Skeletal muscle tissue (tissue), 4 donors: ENCODE results near the gene ASMT. TPM values are rescaled to one million over a fixed set of nuclear protein-coding genes. Genes with fewer than 3 reads are reported as not detected.
"Not testable (repeated sequence)": the region's sequence is repeated elsewhere in the genome, so short reads cannot be mapped to it uniquely, and the experiment has no call there.

ENCODE experiments used
- H3K27ac ChIP-seq: one replicate; pipeline ENCODE4 v1.7.0; 2013; ENCODE audit warnings: mild to moderate bottlenecking, low read depth, low read length, inconsistent platforms
- H3K27me3 ChIP-seq, 3 donors: one replicate each; pipeline ENCODE4 v1.7.0; 2013; ENCODE audit warnings: low read length in 3 of 3; ENCODE audit not compliant: control insufficient read depth in 3 of 3, insufficient read depth in 3 of 3
- H3K36me3 ChIP-seq, 3 donors: one replicate each; pipeline ENCODE4 v1.7.0; 2013; ENCODE audit warnings: low read length in 3 of 3; ENCODE audit not compliant: control insufficient read depth in 3 of 3, insufficient read depth in 3 of 3
- H3K4me1 ChIP-seq, 3 donors: one replicate each; pipeline ENCODE4 v1.7.0; 2013; ENCODE audit warnings: low read length in 3 of 3, mild to moderate bottlenecking in 3 of 3; ENCODE audit not compliant: control insufficient read depth in 3 of 3, insufficient read depth in 3 of 3
- H3K4me3 ChIP-seq, 3 donors: one replicate each; pipeline ENCODE4 v1.7.0; 2013; ENCODE audit warnings: low read length in 3 of 3
- H3K9ac ChIP-seq, 3 donors: one replicate each; pipeline ENCODE4 v1.7.0; 2013; ENCODE audit warnings: low read length in 3 of 3, mild to moderate bottlenecking in 3 of 3, moderate library complexity in 2 of 3, low read depth in 1 of 3
- H3K9me3 ChIP-seq, 3 donors: one replicate each; pipeline ENCODE4 v1.7.0; 2013; ENCODE audit warnings: low read length in 3 of 3; ENCODE audit not compliant: control insufficient read depth in 3 of 3
- total RNA-seq: library from RNA; depleted of rRNA; stranded (reverse); fragments of >200 nt; gene quantifications from one replicate; pipeline ENCODE4 v1.2.3, GENCODE V29; 2014
- donor health status: Osteomylitis.

Gene ASMT, protein sequence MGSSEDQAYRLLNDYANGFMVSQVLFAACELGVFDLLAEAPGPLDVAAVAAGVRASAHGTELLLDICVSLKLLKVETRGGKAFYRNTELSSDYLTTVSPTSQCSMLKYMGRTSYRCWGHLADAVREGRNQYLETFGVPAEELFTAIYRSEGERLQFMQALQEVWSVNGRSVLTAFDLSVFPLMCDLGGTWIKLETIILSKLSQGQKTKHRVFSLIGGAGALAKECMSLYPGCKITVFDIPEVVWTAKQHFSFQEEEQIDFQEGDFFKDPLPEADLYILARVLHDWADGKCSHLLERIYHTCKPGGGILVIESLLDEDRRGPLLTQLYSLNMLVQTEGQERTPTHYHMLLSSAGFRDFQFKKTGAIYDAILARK
- total RNA-seq: not detected

DNA sequence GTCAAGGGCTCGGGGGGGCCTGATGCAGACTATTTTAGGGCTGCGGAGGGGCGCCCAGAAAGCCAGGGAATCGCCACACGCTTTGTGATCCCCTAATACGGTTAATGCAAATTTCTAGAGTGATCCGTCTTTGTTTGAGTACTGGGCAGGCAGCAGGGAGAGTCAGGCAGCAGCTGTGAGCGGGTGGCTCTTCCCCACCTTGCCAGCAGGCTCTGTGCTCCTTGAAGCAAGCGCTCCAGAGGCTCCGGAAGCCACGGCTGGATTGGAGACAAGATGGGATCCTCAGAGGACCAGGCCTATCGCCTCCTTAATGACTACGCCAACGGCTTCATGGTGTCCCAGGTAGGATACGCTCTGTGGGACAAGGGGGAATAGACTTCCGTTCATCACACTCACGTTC lies at the start of gene ASMT:
Gene ASMT (plus strand): TSS at position 133 of the 400 bp plus-strand sequence. CDS start 141 bp downstream, at position 274.
- Histone ChIP-seq H3K36me3 (no peaks in the 10 kb centered on the region), H3K9me3 (no peaks in the 10 kb centered on the region), H3K9ac (no peak within 1 kb of the TSS), H3K4me3 (no peak within 1 kb of the TSS), H3K27ac (no peak within 1 kb of the TSS), H3K4me1 (no peaks in the 10 kb centered on the region), H3K27me3 (no peaks in the 10 kb centered on the region)

DNA sequence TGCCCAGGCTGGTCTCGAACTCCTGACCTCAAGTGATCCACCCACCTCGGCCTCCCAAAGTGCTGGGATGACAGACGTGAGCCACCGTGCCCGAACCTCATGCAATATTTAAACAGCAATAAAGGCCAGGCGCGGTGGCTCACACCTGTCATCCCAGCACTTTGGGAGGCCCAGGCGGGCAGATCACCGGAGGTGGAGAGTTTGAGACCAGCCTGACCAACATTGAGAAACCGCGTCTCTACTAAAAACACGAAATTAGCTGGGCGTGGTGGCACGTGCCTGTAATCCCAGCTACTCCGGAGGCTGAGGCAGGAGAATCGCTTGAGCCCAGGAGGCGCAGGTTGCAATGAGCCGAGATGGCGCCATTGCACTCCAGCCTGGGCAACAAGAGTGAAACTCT lies 40.7 kb upstream of the ASMT start:
- H3K36me3 ChIP-seq, H3K9me3 ChIP-seq, H3K27ac ChIP-seq, H3K9ac ChIP-seq, H3K4me3 ChIP-seq, H3K4me1 ChIP-seq, H3K27me3 ChIP-seq: not testable (repeated sequence)

DNA sequence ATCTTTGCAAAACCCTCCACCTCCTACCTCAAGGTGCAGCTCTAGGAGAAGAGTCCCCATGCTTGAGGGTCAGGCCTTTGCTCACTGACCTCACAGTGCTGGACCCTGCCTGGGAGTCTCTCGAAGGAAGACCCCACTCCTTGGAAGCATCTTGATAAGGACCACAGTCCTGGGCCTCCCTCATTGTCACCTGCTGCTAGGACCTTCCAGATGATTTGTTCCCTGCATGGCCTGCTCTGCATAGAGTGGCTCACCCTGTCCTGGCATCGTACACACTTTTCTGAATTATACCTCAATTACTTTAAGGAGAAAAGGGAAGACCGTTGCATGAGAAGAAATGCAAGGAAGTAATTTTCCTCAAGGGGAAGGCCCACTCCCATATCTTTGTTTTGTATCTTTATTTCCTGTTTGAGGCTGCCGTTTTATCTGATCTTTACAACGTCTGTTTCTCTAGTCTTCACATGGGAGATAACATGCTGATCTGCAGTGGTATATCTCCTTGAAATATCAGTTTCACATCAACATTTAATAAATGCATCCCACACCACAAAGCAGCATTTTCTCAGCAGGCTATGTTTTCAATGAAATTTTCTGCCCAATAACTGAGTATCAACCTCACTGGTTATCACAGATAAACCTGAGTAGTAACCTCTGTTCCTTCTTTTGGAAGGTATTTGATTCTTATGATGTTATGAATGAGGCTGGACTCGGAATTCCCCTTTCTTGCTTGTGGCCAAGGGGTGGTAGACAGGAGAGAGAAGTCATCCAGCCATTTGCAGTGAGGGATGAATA lies 38.5 kb upstream of the ASMT start:
- Histone ChIP-seq H3K27ac (no peak overlapping the region), H3K9me3 (no peaks in the 10 kb centered on the region), H3K4me1 (no peaks in the 10 kb centered on the region), H3K9ac (no peak overlapping the region), H3K4me3 (no peak overlapping the region), H3K36me3 (no peaks in the 10 kb centered on the region), H3K27me3 (peaks cover 0 to 2% (median 0%) of the 10 kb centered on the region in 3 donors)

DNA sequence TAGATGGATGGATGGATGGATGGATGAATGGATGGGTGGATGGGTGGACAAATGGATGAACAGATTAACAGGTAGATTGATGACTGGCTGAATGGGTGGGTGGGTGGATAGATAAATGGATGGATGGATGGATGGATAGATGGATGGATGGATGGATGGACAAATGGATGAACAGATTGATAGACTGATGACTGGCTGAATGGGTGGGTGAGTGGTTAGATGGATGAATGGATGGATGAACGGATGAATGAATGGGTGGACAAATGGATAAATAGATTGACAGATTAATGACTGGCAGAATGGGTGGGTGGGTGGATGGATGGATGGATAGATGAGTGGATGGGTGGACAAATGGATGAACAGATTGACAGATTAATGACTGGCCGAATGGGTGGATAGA lies 37.0 kb upstream of the ASMT start:
- H3K4me3 ChIP-seq: no peak overlapping the region
- no peaks in the 10 kb centered on the region for H3K4me1 ChIP-seq
- H3K27me3 ChIP-seq: no peaks in the 10 kb centered on the region
- no peak overlapping the region for H3K9ac ChIP-seq
- no peaks in the 10 kb centered on the region for H3K36me3 ChIP-seq
- no peak overlapping the region for H3K27ac ChIP-seq
- no peaks in the 10 kb centered on the region for H3K9me3 ChIP-seq

DNA sequence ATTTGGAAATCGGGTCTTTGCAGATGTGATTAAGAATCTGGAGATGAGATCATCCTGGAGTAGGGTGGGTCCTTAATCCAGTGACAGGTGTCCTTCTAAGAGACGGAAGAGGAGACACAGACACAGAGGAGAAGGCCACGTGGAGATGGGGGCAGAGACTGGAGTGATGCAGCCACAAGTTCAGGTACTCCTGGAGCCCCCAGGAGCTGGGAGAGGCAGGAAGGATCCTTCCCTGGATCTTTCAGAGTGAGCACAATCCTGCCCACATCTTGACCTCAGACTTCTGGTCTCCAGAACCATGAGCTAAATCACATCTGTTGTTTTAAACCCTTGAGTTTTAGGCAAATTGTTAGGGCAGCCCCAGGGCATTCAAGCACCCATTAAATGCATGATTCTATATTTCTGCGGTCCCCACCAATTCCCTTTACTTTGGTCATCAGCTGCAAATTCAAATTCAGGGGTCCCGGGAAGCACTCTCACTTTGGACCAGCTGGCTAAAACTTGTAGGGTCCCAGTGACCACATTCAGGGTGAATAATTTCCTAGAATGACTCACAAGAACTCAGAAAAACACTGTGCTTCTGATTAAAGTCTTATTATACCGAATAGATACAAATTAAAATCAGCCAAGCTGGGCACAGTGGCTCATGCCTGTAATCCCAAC lies 36.2 kb upstream of the ASMT start:
- H3K9me3 ChIP-seq: no peaks in the 10 kb centered on the region
- H3K9ac ChIP-seq: no peak overlapping the region
- no peaks in the 10 kb centered on the region for H3K4me1 ChIP-seq
- no peak overlapping the region for H3K4me3 ChIP-seq
- H3K27ac ChIP-seq: no peak overlapping the region
- H3K27me3 ChIP-seq: peaks cover 0 to 3% (median 0%) of the 10 kb centered on the region in 3 donors
- no peaks in the 10 kb centered on the region for H3K36me3 ChIP-seq

DNA sequence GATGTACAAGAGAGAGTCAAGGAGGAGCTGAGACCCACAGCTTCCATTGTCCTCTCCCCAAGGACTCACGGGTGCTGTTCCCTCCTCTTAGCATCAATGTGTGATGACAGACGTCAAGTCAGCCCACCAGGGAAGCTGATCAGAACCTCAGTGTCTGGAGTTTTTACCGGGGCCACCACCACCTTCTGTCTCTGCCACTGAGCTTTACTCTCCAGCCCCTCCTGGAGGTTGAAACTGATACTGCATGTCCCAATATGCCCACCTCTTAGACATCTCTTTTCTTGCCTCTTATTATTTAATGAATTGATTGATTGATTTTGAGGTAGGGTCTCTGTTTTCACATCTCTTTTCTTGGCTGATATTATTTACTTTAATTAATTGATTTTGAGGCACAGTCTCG lies 33.7 kb upstream of the ASMT start:
- H3K36me3 ChIP-seq: no peaks in the 10 kb centered on the region
- no peak overlapping the region for H3K9ac ChIP-seq
- no peak overlapping the region for H3K27ac ChIP-seq
- no peak overlapping the region for H3K4me3 ChIP-seq
- no peaks in the 10 kb centered on the region for H3K4me1 ChIP-seq
- no peaks in the 10 kb centered on the region for H3K9me3 ChIP-seq
- peaks cover 0 to 3% (median 0%) of the 10 kb centered on the region in 3 donors for H3K27me3 ChIP-seq

DNA sequence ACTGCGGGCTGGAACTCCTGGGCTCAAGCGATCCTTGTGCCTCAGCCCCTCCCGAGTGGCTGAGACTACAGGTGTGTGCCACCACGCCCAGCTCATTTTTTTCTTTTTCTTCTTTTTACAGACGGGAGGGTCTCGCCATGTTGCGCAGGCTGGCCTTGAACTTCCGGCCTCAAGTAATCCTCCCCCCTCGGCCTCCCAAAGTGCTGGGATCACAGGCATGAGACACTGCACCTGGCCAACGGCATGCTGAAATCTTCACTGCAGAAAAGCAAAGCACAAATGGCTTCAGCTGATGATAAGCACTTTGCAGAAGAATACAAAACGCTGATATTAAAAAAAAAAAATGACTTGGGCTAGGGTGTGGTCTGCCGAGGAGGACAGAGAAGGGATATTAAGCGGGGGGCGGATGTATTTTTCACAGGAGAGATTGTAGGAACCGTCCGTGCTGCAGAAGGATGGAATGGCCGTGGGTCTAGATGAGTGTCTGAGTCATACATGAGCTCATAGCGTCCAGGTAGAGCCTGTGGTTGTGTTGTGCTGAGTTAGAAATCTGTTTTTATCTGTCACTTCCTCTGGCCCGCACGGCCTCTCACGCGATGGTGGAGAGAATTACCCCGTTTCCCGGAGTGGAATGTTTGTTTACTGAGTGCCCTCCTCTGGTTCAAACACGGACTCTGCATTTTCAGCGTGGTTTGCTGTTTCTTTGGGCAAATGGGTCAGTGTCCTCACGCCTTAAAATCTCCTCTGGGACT lies 32.0 kb upstream of the ASMT start:
- no peaks in the 10 kb centered on the region for H3K4me1 ChIP-seq
- no peaks in the 10 kb centered on the region for H3K9me3 ChIP-seq
- no peaks in the 10 kb centered on the region for H3K36me3 ChIP-seq
- no peak overlapping the region for H3K4me3 ChIP-seq
- H3K27me3 ChIP-seq: peaks cover 0 to 3% (median 0%) of the 10 kb centered on the region in 3 donors
- no peak overlapping the region for H3K9ac ChIP-seq
- H3K27ac ChIP-seq: no peak overlapping the region

DNA sequence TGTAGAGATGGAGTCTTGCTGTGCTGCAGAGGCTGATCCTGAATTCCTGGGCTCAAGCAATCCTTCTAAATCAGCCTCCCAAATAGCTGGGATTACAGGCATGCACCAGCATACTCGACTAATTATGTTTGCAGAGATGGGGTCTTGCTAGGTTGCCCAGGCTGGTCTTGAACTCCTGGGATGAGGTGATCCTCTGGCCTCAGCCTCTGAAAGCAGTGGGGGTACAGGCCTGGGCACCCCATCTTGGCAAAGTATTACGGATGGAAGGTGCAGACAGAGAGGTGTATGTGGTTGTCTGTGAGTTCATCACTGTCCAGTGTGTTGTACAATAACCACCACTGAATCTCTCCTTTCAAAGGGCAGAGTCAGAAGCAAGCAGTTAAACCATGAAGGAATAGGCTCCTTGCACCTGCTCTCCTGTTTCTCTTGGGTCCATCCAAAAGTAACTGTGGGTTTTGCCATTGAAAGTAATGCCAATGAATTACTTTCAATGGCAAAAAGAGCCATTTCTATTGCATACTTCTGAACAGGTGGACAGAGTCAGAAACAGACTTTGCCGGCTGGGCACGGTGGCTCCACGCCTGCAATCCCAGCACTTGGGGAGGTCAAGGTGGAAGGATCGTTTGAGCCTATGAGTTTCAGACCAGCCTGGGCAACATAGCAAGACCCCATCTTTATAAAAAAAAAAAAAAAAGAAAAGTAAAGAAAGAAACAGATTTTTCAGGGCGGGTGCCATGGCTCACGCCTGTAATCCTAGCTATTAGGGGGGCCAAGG lies 30.4 kb upstream of the ASMT start:
- H3K9me3 ChIP-seq: no peaks in the 10 kb centered on the region
- peaks cover 0 to 3% (median 0%) of the 10 kb centered on the region in 3 donors for H3K27me3 ChIP-seq
- no peaks in the 10 kb centered on the region for H3K36me3 ChIP-seq
- no peak overlapping the region for H3K9ac ChIP-seq
- no peak overlapping the region for H3K4me3 ChIP-seq
- H3K27ac ChIP-seq: no peak overlapping the region
- H3K4me1 ChIP-seq: no peaks in the 10 kb centered on the region

DNA sequence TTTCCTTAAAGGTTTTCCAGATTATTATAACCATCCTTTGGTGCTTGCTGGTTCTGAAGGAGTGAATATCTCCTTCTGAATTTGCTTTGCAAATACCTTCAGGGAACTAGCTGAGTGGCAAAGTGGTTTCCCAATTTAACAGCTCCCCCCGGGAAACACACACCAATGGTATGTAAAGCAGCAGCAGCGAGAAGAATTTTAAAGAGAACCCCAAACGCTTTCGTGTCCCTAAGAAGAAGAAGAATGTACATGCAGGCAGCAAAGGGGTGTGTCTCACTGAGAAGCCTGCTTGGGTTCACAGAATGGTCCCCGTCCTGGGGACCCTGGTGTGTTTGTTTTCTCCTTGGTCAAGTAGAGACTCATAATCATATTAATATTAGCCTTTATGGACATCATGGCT lies 27.7 kb upstream of the ASMT start:
- Histone ChIP-seq H3K4me3 (no peak overlapping the region), H3K27me3 (peaks cover 0 to 3% (median 0%) of the 10 kb centered on the region in 3 donors), H3K9me3 (no peaks in the 10 kb centered on the region), H3K9ac (no peak overlapping the region), H3K27ac (no peak overlapping the region), H3K36me3 (no peaks in the 10 kb centered on the region), H3K4me1 (peaks cover under 1 to 3% (median 3%) of the 10 kb centered on the region in 3 donors)
